ENCODE data around the gene SORCS1. TPM values are rescaled to one million over a fixed set of nuclear protein-coding genes. Genes with fewer than 3 reads are reported as not detected.

The SORCS1 gene
- total and polyA plus RNA-seq, 2 experiments from 2014 or later: 2.9 to 8.9 TPM

DNA sequence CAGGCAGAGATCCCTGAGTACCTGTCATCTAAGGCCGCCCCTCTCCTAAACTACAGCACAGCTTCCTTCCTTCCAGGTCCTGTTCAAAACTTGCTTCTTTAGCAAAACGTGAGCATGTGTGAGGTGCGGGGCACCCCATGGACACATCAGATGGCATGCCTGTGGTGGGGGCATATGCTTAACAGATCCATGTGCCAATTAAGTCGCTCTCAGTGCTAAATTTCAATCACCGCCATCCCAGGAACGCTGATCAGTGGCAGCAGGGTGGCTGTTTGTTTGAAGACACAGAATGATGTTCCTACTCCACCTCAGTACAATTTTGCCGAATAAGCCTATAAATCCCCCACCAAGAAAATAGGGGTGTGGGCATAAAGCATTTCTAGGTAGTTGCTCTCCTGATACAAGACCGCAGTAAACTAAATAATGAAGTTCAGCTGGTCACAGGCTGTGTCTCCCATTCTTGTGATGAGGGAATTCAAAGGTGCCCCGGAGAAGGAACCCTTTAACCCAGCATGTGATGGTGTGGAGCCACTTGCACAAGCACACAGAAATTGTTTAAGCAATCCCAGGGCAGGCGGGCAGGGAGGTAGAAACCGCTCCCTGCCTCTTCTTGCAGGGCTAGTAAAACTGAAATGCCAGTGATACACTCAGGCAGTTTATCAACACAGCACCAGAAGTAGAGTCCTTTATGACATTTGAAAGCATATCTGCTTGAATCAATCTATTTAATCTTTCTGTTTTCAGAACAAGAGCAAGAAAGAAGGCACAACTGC is 205.7 kb downstream of the SORCS1 start:
- Histone ChIP-seq H3K27me3 (ENCODE audit: insufficient read depth) (no peaks in the 10 kb centered on the region), H3F3A (replicated peaks; ENCODE audit: low read depth) (no peaks in the 10 kb centered on the region), H2AFZ (no peak overlapping the region), H3K4me2 (no peak overlapping the region), H3K4me1 (ENCODE audit: insufficient read depth) (peaks cover 7% of the 10 kb centered on the region; the same call in 1 of the 2 replicates), H3K36me3 (ENCODE audit: insufficient read depth) (no peaks in the 10 kb centered on the region), H4K20me1 (replicated peaks; ENCODE audit: insufficient read depth) (no peaks in the 10 kb centered on the region), H3K9me2 (ENCODE audit: insufficient read depth) (no peaks in the 10 kb centered on the region), H3K27ac (ENCODE audit: low read depth) (no peak overlapping the region), H3K4me3 (no peak overlapping the region), H3K79me2 (replicated peaks; ENCODE audit: insufficient read depth) (no peaks in the 10 kb centered on the region)
- Mint-ChIP-seq H3K27me3 (ENCODE audit: insufficient read depth, low read depth, poor library complexity) (no peaks in the 10 kb centered on the region), H3K4me1 (peaks cover 16% of the 10 kb centered on the region), H3K27ac (no peak overlapping the region), H3K9me3 (peaks cover 2% of the 10 kb centered on the region; the same call in 1 of the 3 replicates), H3K4me3 (no peak overlapping the region), H3K36me3 (ENCODE audit: low read depth) (peaks cover 5% of the 10 kb centered on the region; the same call in 1 of the 3 replicates)
- ATAC-seq: no peak
- no peak for TF ChIP-seq JUNB (IDR thresholded peaks at IDR 0.05; ENCODE audit: unreplicated experiment)
- no peak for TF ChIP-seq CREB1 (CRISPR knock-in tag; IDR thresholded peaks at IDR 0.05; ENCODE audit: low read depth)
- no peak for TF ChIP-seq NANOG (IDR thresholded peaks at IDR 0.05; ENCODE audit: borderline replicate concordance)
- TF ChIP-seq, protein P1, sequence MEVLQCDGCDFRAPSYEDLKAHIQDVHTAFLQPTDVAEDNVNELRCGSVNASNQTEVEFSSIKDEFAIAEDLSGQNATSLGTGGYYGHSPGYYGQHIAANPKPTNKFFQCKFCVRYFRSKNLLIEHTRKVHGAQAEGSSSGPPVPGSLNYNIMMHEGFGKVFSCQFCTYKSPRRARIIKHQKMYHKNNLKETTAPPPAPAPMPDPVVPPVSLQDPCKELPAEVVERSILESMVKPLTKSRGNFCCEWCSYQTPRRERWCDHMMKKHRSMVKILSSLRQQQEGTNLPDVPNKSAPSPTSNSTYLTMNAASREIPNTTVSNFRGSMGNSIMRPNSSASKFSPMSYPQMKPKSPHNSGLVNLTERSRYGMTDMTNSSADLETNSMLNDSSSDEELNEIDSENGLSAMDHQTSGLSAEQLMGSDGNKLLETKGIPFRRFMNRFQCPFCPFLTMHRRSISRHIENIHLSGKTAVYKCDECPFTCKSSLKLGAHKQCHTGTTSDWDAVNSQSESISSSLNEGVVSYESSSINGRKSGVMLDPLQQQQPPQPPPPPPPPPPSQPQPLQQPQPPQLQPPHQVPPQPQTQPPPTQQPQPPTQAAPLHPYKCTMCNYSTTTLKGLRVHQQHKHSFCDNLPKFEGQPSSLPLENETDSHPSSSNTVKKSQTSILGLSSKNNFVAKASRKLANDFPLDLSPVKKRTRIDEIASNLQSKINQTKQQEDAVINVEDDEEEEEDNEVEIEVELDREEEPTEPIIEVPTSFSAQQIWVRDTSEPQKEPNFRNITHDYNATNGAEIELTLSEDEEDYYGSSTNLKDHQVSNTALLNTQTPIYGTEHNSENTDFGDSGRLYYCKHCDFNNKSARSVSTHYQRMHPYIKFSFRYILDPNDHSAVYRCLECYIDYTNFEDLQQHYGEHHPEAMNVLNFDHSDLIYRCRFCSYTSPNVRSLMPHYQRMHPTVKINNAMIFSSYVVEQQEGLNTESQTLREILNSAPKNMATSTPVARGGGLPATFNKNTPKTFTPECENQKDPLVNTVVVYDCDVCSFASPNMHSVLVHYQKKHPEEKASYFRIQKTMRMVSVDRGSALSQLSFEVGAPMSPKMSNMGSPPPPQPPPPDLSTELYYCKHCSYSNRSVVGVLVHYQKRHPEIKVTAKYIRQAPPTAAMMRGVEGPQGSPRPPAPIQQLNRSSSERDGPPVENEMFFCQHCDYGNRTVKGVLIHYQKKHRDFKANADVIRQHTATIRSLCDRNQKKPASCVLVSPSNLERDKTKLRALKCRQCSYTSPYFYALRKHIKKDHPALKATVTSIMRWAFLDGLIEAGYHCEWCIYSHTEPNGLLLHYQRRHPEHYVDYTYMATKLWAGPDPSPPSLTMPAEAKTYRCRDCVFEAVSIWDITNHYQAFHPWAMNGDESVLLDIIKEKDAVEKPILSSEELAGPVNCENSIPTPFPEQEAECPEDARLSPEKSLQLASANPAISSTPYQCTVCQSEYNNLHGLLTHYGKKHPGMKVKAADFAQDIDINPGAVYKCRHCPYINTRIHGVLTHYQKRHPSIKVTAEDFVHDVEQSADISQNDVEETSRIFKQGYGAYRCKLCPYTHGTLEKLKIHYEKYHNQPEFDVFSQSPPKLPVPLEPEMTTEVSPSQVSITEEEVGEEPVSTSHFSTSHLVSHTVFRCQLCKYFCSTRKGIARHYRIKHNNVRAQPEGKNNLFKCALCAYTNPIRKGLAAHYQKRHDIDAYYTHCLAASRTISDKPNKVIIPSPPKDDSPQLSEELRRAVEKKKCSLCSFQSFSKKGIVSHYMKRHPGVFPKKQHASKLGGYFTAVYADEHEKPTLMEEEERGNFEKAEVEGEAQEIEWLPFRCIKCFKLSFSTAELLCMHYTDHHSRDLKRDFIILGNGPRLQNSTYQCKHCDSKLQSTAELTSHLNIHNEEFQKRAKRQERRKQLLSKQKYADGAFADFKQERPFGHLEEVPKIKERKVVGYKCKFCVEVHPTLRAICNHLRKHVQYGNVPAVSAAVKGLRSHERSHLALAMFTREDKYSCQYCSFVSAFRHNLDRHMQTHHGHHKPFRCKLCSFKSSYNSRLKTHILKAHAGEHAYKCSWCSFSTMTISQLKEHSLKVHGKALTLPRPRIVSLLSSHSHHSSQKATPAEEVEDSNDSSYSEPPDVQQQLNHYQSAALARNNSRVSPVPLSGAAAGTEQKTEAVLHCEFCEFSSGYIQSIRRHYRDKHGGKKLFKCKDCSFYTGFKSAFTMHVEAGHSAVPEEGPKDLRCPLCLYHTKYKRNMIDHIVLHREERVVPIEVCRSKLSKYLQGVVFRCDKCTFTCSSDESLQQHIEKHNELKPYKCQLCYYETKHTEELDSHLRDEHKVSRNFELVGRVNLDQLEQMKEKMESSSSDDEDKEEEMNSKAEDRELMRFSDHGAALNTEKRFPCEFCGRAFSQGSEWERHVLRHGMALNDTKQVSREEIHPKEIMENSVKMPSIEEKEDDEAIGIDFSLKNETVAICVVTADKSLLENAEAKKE (CRISPR knock-in tag; IDR thresholded peaks at IDR 0.05): no peak
- TF ChIP-seq ZNF114 (CRISPR knock-in tag; IDR thresholded peaks at IDR 0.05): no peak
- TF ChIP-seq, protein P2, sequence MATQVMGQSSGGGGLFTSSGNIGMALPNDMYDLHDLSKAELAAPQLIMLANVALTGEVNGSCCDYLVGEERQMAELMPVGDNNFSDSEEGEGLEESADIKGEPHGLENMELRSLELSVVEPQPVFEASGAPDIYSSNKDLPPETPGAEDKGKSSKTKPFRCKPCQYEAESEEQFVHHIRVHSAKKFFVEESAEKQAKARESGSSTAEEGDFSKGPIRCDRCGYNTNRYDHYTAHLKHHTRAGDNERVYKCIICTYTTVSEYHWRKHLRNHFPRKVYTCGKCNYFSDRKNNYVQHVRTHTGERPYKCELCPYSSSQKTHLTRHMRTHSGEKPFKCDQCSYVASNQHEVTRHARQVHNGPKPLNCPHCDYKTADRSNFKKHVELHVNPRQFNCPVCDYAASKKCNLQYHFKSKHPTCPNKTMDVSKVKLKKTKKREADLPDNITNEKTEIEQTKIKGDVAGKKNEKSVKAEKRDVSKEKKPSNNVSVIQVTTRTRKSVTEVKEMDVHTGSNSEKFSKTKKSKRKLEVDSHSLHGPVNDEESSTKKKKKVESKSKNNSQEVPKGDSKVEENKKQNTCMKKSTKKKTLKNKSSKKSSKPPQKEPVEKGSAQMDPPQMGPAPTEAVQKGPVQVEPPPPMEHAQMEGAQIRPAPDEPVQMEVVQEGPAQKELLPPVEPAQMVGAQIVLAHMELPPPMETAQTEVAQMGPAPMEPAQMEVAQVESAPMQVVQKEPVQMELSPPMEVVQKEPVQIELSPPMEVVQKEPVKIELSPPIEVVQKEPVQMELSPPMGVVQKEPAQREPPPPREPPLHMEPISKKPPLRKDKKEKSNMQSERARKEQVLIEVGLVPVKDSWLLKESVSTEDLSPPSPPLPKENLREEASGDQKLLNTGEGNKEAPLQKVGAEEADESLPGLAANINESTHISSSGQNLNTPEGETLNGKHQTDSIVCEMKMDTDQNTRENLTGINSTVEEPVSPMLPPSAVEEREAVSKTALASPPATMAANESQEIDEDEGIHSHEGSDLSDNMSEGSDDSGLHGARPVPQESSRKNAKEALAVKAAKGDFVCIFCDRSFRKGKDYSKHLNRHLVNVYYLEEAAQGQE (IDR thresholded peaks at IDR 0.05; ENCODE audit: unreplicated experiment): no peak
- no peak for TF ChIP-seq POLR2AphosphoS5 (IDR thresholded peaks at IDR 0.05; ENCODE audit: low read depth)
- TF ChIP-seq, protein P3, sequence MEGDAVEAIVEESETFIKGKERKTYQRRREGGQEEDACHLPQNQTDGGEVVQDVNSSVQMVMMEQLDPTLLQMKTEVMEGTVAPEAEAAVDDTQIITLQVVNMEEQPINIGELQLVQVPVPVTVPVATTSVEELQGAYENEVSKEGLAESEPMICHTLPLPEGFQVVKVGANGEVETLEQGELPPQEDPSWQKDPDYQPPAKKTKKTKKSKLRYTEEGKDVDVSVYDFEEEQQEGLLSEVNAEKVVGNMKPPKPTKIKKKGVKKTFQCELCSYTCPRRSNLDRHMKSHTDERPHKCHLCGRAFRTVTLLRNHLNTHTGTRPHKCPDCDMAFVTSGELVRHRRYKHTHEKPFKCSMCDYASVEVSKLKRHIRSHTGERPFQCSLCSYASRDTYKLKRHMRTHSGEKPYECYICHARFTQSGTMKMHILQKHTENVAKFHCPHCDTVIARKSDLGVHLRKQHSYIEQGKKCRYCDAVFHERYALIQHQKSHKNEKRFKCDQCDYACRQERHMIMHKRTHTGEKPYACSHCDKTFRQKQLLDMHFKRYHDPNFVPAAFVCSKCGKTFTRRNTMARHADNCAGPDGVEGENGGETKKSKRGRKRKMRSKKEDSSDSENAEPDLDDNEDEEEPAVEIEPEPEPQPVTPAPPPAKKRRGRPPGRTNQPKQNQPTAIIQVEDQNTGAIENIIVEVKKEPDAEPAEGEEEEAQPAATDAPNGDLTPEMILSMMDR (conservative IDR thresholded peaks at IDR 0.05; ENCODE audit: low read depth in 2 of 2): no peak
- TF ChIP-seq EZH2phosphoT487 (IDR thresholded peaks at IDR 0.05; ENCODE audit: unreplicated experiment): no peak
- no peak for TF ChIP-seq ZNF331 (CRISPR knock-in tag; IDR thresholded peaks at IDR 0.05; ENCODE audit: low read depth)
- no peak for TF ChIP-seq STAT1 (IDR thresholded peaks at IDR 0.05; ENCODE audit: unreplicated experiment)
- no peak for DNase-seq (ENCODE audit: low spot score)

Data from GM23338 (cell line).